Parathyroid adenoma (tissue), 2 donors: ENCODE data around the gene TMC4.

Experiments used
- H2AFZ ChIP-seq: fragments of 300-600 bp; sonication (generic); one replicate; pipeline ENCODE4 v1.7.0; 2017; ENCODE audit warnings: antibody characterized with exemption, mild to moderate bottlenecking
- H3K27ac ChIP-seq: fragments of 300-600 bp; sonication (generic); one replicate; pipeline ENCODE4 v1.7.0; 2017
- H3K27me3 ChIP-seq: fragments of 300-600 bp; sonication (generic); one replicate; pipeline ENCODE4 v1.7.0; 2017; ENCODE audit warnings: low read length; ENCODE audit not compliant: control insufficient read depth, insufficient read depth
- H3K36me3 ChIP-seq: fragments of 300-600 bp; sonication (generic); one replicate; pipeline ENCODE4 v1.7.0; 2017; ENCODE audit warnings: low read length; ENCODE audit not compliant: control insufficient read depth, insufficient read depth
- H3K4me1 ChIP-seq: fragments of 300-600 bp; sonication (generic); one replicate; pipeline ENCODE4 v1.7.0; 2017; ENCODE audit warnings: control low read depth
- H3K4me2 ChIP-seq: fragments of 300-600 bp; sonication (generic); one replicate; pipeline ENCODE4 v1.7.0; 2017; ENCODE audit warnings: low read length
- H3K4me3 ChIP-seq: fragments of 300-600 bp; sonication (generic); one replicate; pipeline ENCODE4 v1.7.0; 2017; ENCODE audit warnings: low read depth, low read length
- H3K79me2 ChIP-seq: fragments of 300-600 bp; sonication (generic); one replicate; pipeline ENCODE4 v1.7.0; 2017; ENCODE audit warnings: control low read depth
- H3K9ac ChIP-seq: fragments of 300-600 bp; sonication (generic); one replicate; pipeline ENCODE4 v1.7.0; 2017; ENCODE audit warnings: mild to moderate bottlenecking
- H3K9me3 ChIP-seq: fragments of 300-600 bp; sonication (generic); one replicate; pipeline ENCODE4 v1.7.0; 2017; ENCODE audit warnings: low read length; ENCODE audit not compliant: control insufficient read depth
- CTCF ChIP-seq: fragments of 300-600 bp; sonication (generic); IDR thresholded peaks from one replicate; pipeline ENCODE4 v1.7.0; 2017; ENCODE audit warnings: antibody characterized with exemption, mild to moderate bottlenecking
- donor health status: primary hyperparathyroidism.

TMC4 gene

GRCh38 chr19:54133957-54134590, 38.9 kb downstream of the TMC4 start:
- Histone ChIP-seq H3K4me3 (no peak overlapping the region), H3K9me3 (no peaks in the 10 kb centered on the region), H3K4me1 (peaks cover 7% of the 10 kb centered on the region), H3K27ac (no peak overlapping the region), H3K79me2 (peaks cover 2% of the 10 kb centered on the region), H3K4me2 (no peak overlapping the region), H3K9ac (no peak overlapping the region), H3K36me3 (no peaks in the 10 kb centered on the region), H3K27me3 (no peaks in the 10 kb centered on the region), H2AFZ (no peak overlapping the region)
- no peak for TF ChIP-seq CTCF

DNA sequence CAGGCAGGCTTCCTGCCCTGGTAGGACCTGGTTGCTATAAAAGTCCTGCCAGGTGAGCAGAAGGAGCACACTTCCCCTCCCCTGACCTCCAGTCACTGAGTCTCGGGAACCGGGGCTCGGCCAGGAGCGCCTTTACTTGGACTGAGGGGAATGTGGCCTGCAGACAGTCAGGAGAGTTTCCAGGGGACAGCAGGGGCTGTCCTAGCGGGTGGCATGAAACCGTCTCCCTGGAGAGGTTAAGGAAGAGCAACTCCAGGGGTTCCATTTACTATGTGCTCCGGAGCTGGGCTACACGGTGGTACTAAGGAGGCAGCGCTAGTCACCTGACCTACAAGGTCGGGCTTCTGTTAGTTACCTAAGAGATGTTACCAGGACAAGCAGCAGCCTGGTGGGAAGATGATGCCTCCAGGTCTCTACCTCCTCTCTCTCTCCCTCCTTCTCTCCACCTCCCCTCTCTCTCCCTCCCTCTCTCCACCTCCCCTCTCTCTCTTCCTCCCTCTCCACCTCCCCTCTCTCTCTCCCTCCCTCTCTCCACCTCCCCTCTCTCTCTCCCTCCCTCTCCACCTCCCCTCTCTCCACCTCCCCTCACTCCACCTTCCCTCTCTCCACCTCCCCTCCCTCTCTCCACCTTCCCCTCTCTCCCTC, 39.5 kb downstream of the TMC4 start:
- H3K4me2 ChIP-seq: no peak overlapping the region
- no peak for TF ChIP-seq CTCF
- no peak overlapping the region for H2AFZ ChIP-seq
- peaks cover 7% of the 10 kb centered on the region for H3K4me1 ChIP-seq
- H3K79me2 ChIP-seq: no peaks in the 10 kb centered on the region
- no peaks in the 10 kb centered on the region for H3K36me3 ChIP-seq
- no peaks in the 10 kb centered on the region for H3K27me3 ChIP-seq
- no peak overlapping the region for H3K9ac ChIP-seq
- H3K9me3 ChIP-seq: no peaks in the 10 kb centered on the region
- no peak overlapping the region for H3K27ac ChIP-seq
- no peak overlapping the region for H3K4me3 ChIP-seq

- no peak overlapping the region for H3K9ac ChIP-seq
Observed at GRCh38 chr19:54129617-54129996, 43.4 kb downstream of the TMC4 start.

DNA sequence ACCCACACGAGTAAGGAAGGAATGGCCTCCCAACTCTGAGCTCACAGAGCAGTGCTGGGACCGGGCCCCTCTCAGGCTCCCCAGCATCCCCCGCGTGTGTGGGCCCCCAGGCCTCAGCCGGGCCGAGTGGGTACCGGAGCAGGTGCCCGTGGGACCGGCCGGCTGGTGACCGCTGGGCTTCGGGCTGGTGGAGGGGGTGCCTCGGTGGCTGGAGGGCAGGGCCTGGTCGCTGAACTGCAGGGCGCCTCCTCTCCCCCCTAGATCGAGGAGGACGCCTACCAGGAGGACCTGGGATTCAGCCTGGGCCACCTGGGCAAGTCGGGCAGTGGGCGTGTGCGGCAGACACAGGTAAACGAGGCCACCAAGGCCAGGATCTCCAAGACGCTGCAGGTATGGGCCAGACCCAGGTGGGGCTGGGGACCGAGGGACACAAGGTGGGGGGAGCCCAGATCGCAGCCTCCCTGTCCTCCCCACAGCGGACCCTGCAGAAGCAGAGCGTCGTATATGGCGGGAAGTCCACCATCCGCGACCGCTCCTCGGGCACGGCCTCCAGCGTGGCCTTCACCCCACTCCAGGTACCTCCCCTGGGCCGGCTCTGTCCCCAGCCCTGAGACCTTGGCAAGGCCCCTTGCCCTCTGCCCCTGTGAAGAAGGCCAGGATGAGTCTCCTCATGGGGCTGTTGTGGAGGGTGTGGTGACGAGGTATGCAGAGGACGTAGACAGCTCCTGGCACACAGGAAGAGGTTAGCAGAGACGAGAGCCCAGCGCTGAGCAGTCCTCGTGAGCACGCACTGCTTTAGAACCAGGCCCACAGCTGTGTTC, 44.0 kb downstream of the TMC4 start:
- Histone ChIP-seq H3K4me1 (no peaks in the 10 kb centered on the region), H3K9me3 (no peaks in the 10 kb centered on the region), H3K4me3 (no peak overlapping the region), H3K36me3 (no peaks in the 10 kb centered on the region), H3K27ac (no peak overlapping the region), H3K4me2 (no peak overlapping the region), H3K79me2 (no peaks in the 10 kb centered on the region), H2AFZ (no peak overlapping the region), H3K9ac (no peak overlapping the region), H3K27me3 (no peaks in the 10 kb centered on the region)
- no peak for TF ChIP-seq CTCF

More at GRCh38 chr19:54129617-54129996, 43.4 kb downstream of the TMC4 start:
- Histone ChIP-seq H3K27me3 (no peaks in the 10 kb centered on the region), H3K27ac (no peak overlapping the region), H3K4me3 (no peak overlapping the region), H3K36me3 (no peaks in the 10 kb centered on the region), H3K9me3 (no peaks in the 10 kb centered on the region), H3K4me1 (no peaks in the 10 kb centered on the region), H3K79me2 (no peaks in the 10 kb centered on the region), H2AFZ (no peak overlapping the region), H3K4me2 (no peak overlapping the region)
- no peak for TF ChIP-seq CTCF
